HepG2 (cell line): ENCODE data around the gene PRDX2. TPM values are rescaled to one million over a fixed set of nuclear protein-coding genes. Genes with fewer than 3 reads are reported as not detected.

Source experiments
- ARID3A ChIP-seq: IDR thresholded peaks from 2 replicates; pipeline ENCODE4 v1.6.1; 2012; ENCODE audit warnings: low read depth, low read length, improper control_type of control experiment
- BCLAF1 ChIP-seq: fragments of 450-650 bp; IDR thresholded peaks from 2 replicates; pipeline ENCODE4 v1.6.1; 2017; ENCODE audit warnings: mild to moderate bottlenecking
- CENPT ChIP-seq: sonication (generic); formaldehyde crosslinking; IDR thresholded peaks from 2 replicates; pipeline ENCODE4 v1.8.0; 2022; ENCODE audit warnings: low read depth, mild to moderate bottlenecking, moderate library complexity, missing genetic modification reagents
- GMEB1 ChIP-seq: sonication (generic); formaldehyde crosslinking; IDR thresholded peaks from 2 replicates; pipeline ENCODE4 v1.5.1; 2020; ENCODE audit warnings: missing genetic modification reagents, mild to moderate bottlenecking, borderline replicate concordance
- HES4 ChIP-seq: sonication (generic); formaldehyde crosslinking; IDR thresholded peaks from 2 replicates; pipeline ENCODE4 v1.9.0; 2021; ENCODE audit warnings: mild to moderate bottlenecking, missing genetic modification reagents, borderline replicate concordance
- HIVEP1 ChIP-seq: sonication (generic); formaldehyde crosslinking; IDR thresholded peaks from 2 replicates; pipeline ENCODE4 v1.4.0; 2020; ENCODE audit warnings: mild to moderate bottlenecking, missing genetic modification reagents
- KDM4B ChIP-seq: sonication (generic); formaldehyde crosslinking; IDR thresholded peaks from 2 replicates; pipeline ENCODE4 v1.4.0; 2020; ENCODE audit warnings: missing genetic modification reagents
- MAZ ChIP-seq, 2 experiments: sonication (generic) in 1 of 2; formaldehyde crosslinking in 1 of 2; IDR thresholded peaks; 2 replicates each; pipeline versions ENCODE4 v1.5.0 to v1.6.1; 2012 to 2020; ENCODE audit warnings: low read depth in 2 of 2, mild to moderate bottlenecking in 2 of 2, borderline replicate concordance in 1 of 2, improper control_type of control experiment in 1 of 2, low read length in 1 of 2, missing genetic modification reagents in 1 of 2, moderate library complexity in 1 of 2
- MEIS2 ChIP-seq: sonication (generic); formaldehyde crosslinking; IDR thresholded peaks from 2 replicates; pipeline ENCODE4 v1.9.0; 2021; ENCODE audit warnings: mild to moderate bottlenecking, missing genetic modification reagents
- MTA1 ChIP-seq: sonication (generic); formaldehyde crosslinking; IDR thresholded peaks from 2 replicates; pipeline ENCODE4 v1.4.0; 2020; ENCODE audit warnings: missing genetic modification reagents, mild to moderate bottlenecking, borderline replicate concordance
- NFYC ChIP-seq: IDR thresholded peaks from 2 replicates; pipeline ENCODE4 v1.6.1; 2016; ENCODE audit warnings: missing genetic modification reagents, missing compliant biosample characterization
- NONO ChIP-seq, 2 experiments: fragments of 450-650 bp in 1 of 2; sonication (generic) in 1 of 2; formaldehyde crosslinking in 1 of 2; IDR thresholded peaks in 1 of 2; conservative IDR thresholded peaks in 1 of 2; 2 replicates each; pipeline versions ENCODE4 v1.6.1 to v1.8.0; 2017 to 2022; ENCODE audit warnings: mild to moderate bottlenecking in 1 of 2, missing genetic modification reagents in 1 of 2, moderate library complexity in 1 of 2
- NRL ChIP-seq: sonication (generic); formaldehyde crosslinking; IDR thresholded peaks from 2 replicates; pipeline ENCODE4 v1.5.0; 2020; ENCODE audit warnings: missing genetic modification reagents, mild to moderate bottlenecking, moderate library complexity, borderline replicate concordance
- PATZ1 ChIP-seq: sonication (generic); formaldehyde crosslinking; IDR thresholded peaks from 2 replicates; pipeline ENCODE4 v1.4.0; 2020; ENCODE audit warnings: missing genetic modification reagents
- SRF ChIP-seq: IDR thresholded peaks from 2 replicates; pipeline ENCODE4 v1.6.1; 2011; ENCODE audit warnings: mild to moderate bottlenecking, low read depth, low read length, moderate library complexity
- TEAD2 ChIP-seq: sonication (generic); formaldehyde crosslinking; IDR thresholded peaks from 2 replicates; pipeline ENCODE4 v1.9.0; 2021; ENCODE audit warnings: missing genetic modification reagents
- TOE1 ChIP-seq: sonication (generic); formaldehyde crosslinking; IDR thresholded peaks from 2 replicates; pipeline ENCODE4 v1.4.0; 2020; ENCODE audit warnings: mild to moderate bottlenecking, missing genetic modification reagents
- ZMYM2 ChIP-seq: sonication (generic); formaldehyde crosslinking; IDR thresholded peaks from 2 replicates; pipeline ENCODE4 v1.8.0; 2022; ENCODE audit warnings: mild to moderate bottlenecking, missing genetic modification reagents
- ZMYM4 ChIP-seq: sonication (generic); formaldehyde crosslinking; IDR thresholded peaks from 2 replicates; pipeline ENCODE4 v1.8.1; 2023; ENCODE audit warnings: mild to moderate bottlenecking, missing genetic modification reagents
- ZNF367 ChIP-seq: sonication (generic); formaldehyde crosslinking; IDR thresholded peaks from 2 replicates; pipeline ENCODE4 v1.4.0; 2020; ENCODE audit warnings: missing genetic modification reagents, borderline replicate concordance
- polyA plus RNA-seq, 8 experiments: library from polyadenylated mRNA; depleted of rRNA in 3 of 8; stranded (reverse) in 7 of 8; unstranded in 1 of 8; fragments of >200 nt; fragmentation: Illumina TruSeq in 4 of 8; extraction: Trizol in 4 of 8; gene quantifications; 2 replicates each; pipeline versions ENCODE4 v1.2.1 to v1.2.3, GENCODE V29; 2011 to 2016; ENCODE audit warnings: low read depth in 4 of 8, missing spikeins in 1 of 8, mixed read lengths in 1 of 8; ENCODE audit not compliant: insufficient read depth in 1 of 8
- total RNA-seq, 5 experiments: library from RNA; depleted of rRNA; stranded (reverse); fragments of >200 nt; fragmentation: Illumina TruSeq; extraction: Trizol; gene quantifications; 2 replicates each; pipeline ENCODE4 v1.2.3, GENCODE V29; 2016; ENCODE audit warnings: low read depth in 1 of 5

The PRDX2 gene
- total and polyA plus RNA-seq, 2 of the 13 experiments (the other 11 are each of a cell fraction or from before 2014, with no cell fraction given), result 218 to 381 TPM

GRCh38 chr19:12782424-12783290 is 18.9 kb downstream of the PRDX2 start (continued):
- TF ChIP-seq KDM4B (no peak), TEAD2 (CRISPR knock-in tag) (no peak), ZMYM2 (CRISPR knock-in tag) (0 out of 2 replicates have a peak, but pooled peaks have one; percentile 34), MAZ (IDR thresholded peaks at IDR 0.05; ENCODE audit: borderline replicate concordance, low read depth, low read length) (no peak), MAZ (CRISPR knock-in tag; IDR thresholded peaks at IDR 0.05; ENCODE audit: low read depth) (peak; percentile 68; the same call in 1 of the 2 replicates), NONO (IDR thresholded peaks at IDR 0.05) (no peak), NONO (CRISPR knock-in tag; conservative IDR thresholded peaks at IDR 0.05) (no peak), ZNF367 (no peak), NFYC (CRISPR knock-in tag) (no peak), ARID3A (no peak), TOE1 (no peak), PATZ1 (CRISPR knock-in tag) (peak; percentile 92), BCLAF1 (no peak), MTA1 (CRISPR knock-in tag) (peak; percentile 93; the same call in 1 of the 2 replicates), HIVEP1 (CRISPR knock-in tag) (peak; percentile 57; the same call in 1 of the 2 replicates), SRF (no peak), NRL (CRISPR knock-in tag) (no peak), HES4 (CRISPR knock-in tag) (peak; percentile 73; the same call in 1 of the 2 replicates), MEIS2 (CRISPR knock-in tag) (no peak), GMEB1 (CRISPR knock-in tag) (peak; percentile 86), CENPT (peak; percentile 65; the same call in 1 of the 2 replicates), ZMYM4 (no peak)
